Measurements from ENCODE around the gene ODAM. TPM values are rescaled to one million over a fixed set of nuclear protein-coding genes. Genes with fewer than 3 reads are reported as not detected.

ODAM gene
- total RNA-seq, 6 experiments from 2014 or later: not detected

DNA sequence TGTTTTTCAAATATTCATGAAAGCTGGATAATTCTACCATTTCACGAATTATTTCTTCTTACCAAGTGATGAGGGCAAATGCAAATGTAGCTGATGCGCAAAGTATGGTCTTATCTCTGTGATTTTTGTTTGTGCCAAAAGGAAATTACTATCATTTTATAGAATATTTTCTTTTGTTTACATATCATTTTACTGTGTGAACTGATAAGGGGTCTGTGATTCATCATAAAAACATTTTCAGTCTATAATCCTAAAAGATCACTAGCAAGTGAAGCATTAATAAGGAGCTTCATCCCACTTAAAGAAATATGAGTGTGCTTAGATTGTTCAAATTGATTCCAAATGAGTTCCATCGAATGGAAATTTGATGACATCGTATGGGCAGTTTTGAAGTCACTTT lies 47.6 kb downstream of the ODAM start:
- intact Hi-C loops (cut with DNase I): no loop called here
- 62% methylated on average over 4 of the region's 4 CpGs for WGBS (ENCODE audit: insufficient coverage, low coverage, low lambda C conversion rate, missing lambda C conversion rate)
- Histone ChIP-seq H3K36me3 (no peaks in the 10 kb centered on the region), H3K27me3 (no peaks in the 10 kb centered on the region), H3K27ac (no peak overlapping the region), H3K4me1 (peaks cover 0 to 3% (median 0%) of the 10 kb centered on the region in 4 donors), H3K9me3 (no peaks in the 10 kb centered on the region), H3K4me3 (no peak overlapping the region)
- no peak for TF ChIP-seq POLR2A (IDR thresholded peaks at IDR 0.05)
- ATAC-seq: no peak
- no peak for DNase-seq

DNA sequence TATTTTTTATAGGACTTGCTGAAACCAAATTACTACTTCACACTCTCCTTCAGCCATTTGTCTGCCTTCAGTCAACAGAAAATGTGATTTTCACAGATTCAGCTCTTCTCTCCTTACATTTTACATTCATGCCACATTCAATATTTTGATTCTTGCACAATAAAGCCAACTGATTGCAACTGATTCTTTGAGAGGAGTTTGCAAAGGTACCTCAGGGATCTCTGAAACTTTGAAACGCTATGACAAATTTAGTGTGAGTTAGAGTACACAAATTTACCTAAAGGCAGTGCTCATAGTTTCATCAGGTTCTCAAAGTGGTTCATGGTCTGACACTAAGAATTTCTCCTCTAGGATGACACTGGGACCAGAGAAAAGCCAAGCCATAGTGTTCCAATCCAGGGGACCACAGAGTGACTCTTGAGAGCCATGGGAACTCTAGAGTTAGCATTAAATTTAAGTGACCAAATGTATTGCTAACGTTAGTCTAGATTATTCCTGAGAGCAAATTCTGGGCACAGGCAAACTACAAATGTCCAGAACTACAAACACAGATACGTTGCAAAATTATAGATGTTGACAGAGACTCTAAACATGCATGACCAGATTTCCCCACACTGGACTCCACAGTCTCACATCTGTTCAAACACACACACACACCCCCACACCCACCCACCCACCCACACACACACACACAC lies 55.9 kb downstream of the ODAM start:
- intact Hi-C loops (cut with DNase I): no loop called here
- TF ChIP-seq, protein P1, sequence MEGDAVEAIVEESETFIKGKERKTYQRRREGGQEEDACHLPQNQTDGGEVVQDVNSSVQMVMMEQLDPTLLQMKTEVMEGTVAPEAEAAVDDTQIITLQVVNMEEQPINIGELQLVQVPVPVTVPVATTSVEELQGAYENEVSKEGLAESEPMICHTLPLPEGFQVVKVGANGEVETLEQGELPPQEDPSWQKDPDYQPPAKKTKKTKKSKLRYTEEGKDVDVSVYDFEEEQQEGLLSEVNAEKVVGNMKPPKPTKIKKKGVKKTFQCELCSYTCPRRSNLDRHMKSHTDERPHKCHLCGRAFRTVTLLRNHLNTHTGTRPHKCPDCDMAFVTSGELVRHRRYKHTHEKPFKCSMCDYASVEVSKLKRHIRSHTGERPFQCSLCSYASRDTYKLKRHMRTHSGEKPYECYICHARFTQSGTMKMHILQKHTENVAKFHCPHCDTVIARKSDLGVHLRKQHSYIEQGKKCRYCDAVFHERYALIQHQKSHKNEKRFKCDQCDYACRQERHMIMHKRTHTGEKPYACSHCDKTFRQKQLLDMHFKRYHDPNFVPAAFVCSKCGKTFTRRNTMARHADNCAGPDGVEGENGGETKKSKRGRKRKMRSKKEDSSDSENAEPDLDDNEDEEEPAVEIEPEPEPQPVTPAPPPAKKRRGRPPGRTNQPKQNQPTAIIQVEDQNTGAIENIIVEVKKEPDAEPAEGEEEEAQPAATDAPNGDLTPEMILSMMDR (IDR thresholded peaks at IDR 0.05): no peak
- TF ChIP-seq POLR2A (IDR thresholded peaks at IDR 0.05): no peak
- no peaks in the 10 kb centered on the region for H3K9me3 ChIP-seq
- ATAC-seq (peak; percentile 69 to 90 (median 80)), DNase-seq (no peak)
- no peaks in the 10 kb centered on the region for H3K27me3 ChIP-seq
- no peak overlapping the region for H3K4me3 ChIP-seq
- no peaks in the 10 kb centered on the region for H3K36me3 ChIP-seq
- WGBS (ENCODE audit: insufficient coverage, low coverage, low lambda C conversion rate, missing lambda C conversion rate): 16% methylated on average over 3 of the region's 3 CpGs
- peak overlapping the region in 2 of 3 donors; percentile 63 to 66 for H3K27ac ChIP-seq
- peaks cover 0 to 6% (median 2%) of the 10 kb centered on the region in 4 donors for H3K4me1 ChIP-seq

DNA sequence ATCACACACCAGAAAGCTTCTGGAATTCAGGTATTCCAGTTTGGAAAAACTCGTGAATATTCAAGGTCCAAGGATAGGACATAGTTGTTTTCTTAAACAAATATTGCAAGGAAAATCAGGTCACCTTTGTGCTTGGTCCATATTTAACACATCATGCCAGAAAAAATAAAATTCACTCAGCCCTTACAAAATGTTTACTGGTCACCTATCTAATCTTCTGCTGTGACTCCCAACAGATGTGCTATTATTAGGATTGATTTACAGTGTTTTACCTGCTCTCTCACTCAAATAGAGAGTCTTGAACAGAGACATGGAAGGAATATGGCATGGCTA lies 56.4 kb downstream of the ODAM start:
- 36% methylated on average over 1 of the region's 1 CpG for WGBS (ENCODE audit: insufficient coverage, low coverage, low lambda C conversion rate, missing lambda C conversion rate)
- DNase-seq (no peak), ATAC-seq (peak; percentile 71 to 83 (median 80))
- TF ChIP-seq, protein P1 (IDR thresholded peaks at IDR 0.05): no peak
- TF ChIP-seq POLR2A (IDR thresholded peaks at IDR 0.05): no peak
- no peaks in the 10 kb centered on the region for H3K36me3 ChIP-seq
- no peaks in the 10 kb centered on the region for H3K27me3 ChIP-seq
- peak overlapping the region in 2 of 3 donors; percentile 14 to 66 for H3K27ac ChIP-seq
- no peak overlapping the region for H3K4me3 ChIP-seq
- peaks cover 0 to 6% (median 2%) of the 10 kb centered on the region in 4 donors for H3K4me1 ChIP-seq
- H3K9me3 ChIP-seq: no peaks in the 10 kb centered on the region
- intact Hi-C loops (cut with DNase I): no loop called here

Other genes with a start within 250 kb of the ODAM start
- not detected for gene CSN2, start 230.0 kb upstream of the ODAM start, total RNA-seq
- not detected for gene STATH, start 199.8 kb upstream of the ODAM start, total RNA-seq
- gene HTN3, start 167.3 kb upstream of the ODAM start, total RNA-seq: not detected
- not detected for gene HTN1, start 145.3 kb upstream of the ODAM start, total RNA-seq
- not detected for gene PRR27, start 41.5 kb upstream of the ODAM start, total RNA-seq
- gene FDCSP, start 30.4 kb downstream of the ODAM start, total RNA-seq: not detected
- gene CSN3, start 46.9 kb downstream of the ODAM start, total RNA-seq: not detected
- not detected for gene CABS1, start 139.3 kb downstream of the ODAM start, total RNA-seq
- gene SMR3A, start 165.0 kb downstream of the ODAM start, total RNA-seq: not detected
- gene SMR3B, start 187.4 kb downstream of the ODAM start, total RNA-seq: not detected
- gene OPRPN, start 202.2 kb downstream of the ODAM start, total RNA-seq: 1 to 10 TPM in 1 of 6 experiments, under 1 TPM in 2, not detected in 3; 0.48 to 1.3 (median 0.53) TPM

Data from right lobe of liver (tissue), 6 donors.